Aorta (tissue), 5 donors: Measurements from ENCODE around the gene CELF2. TPM values are rescaled to one million over a fixed set of nuclear protein-coding genes. Genes with fewer than 3 reads are reported as not detected.

Source experiments
- ATAC-seq: fragments of 200-7000 bp; cut with Tn5 transposase; one replicate; pipeline ENCODE4 v1.9.1; 2022; ENCODE audit warnings: moderate library complexity; ENCODE audit not compliant: low FRiP score
- DNase-seq, 2 donors: peaks; one replicate each; pipeline ENCODE4 v3.0.0-alpha.2; 2020
- H3K27ac ChIP-seq, 2 donors: one replicate each; pipeline ENCODE4 v1.5.1; 2013; ENCODE audit warnings: low read length in 2 of 2, mild to moderate bottlenecking in 2 of 2, moderate library complexity in 2 of 2, control low read depth in 1 of 2, inconsistent platforms in 1 of 2, low read depth in 1 of 2
- H3K27me3 ChIP-seq, 2 donors: one replicate each; pipeline ENCODE4 v1.6.1; 2013; ENCODE audit warnings: control low read depth in 1 of 2, low read length in 1 of 2, mild to moderate bottlenecking in 1 of 2, moderate library complexity in 1 of 2; ENCODE audit not compliant: insufficient read depth in 2 of 2, control insufficient read depth in 1 of 2
- H3K36me3 ChIP-seq, 2 donors: one replicate each; pipeline ENCODE4 v1.6.1; 2013; ENCODE audit warnings: control low read depth in 1 of 2, low read length in 1 of 2, mild to moderate bottlenecking in 1 of 2; ENCODE audit not compliant: insufficient read depth in 2 of 2, control insufficient read depth in 1 of 2
- H3K4me1 ChIP-seq, 2 donors: one replicate each; pipeline ENCODE4 v1.6.1; 2013; ENCODE audit warnings: low read length in 2 of 2, control low read depth in 1 of 2, mild to moderate bottlenecking in 1 of 2, moderate library complexity in 1 of 2; ENCODE audit not compliant: insufficient read depth in 2 of 2, control insufficient read depth in 1 of 2
- H3K4me3 ChIP-seq, 2 donors: one replicate each; pipeline ENCODE4 v1.5.1; 2013; ENCODE audit warnings: low read length in 2 of 2, control low read depth in 1 of 2, mild to moderate bottlenecking in 1 of 2
- H3K9me3 ChIP-seq: one replicate; pipeline ENCODE4 v1.6.1; 2013; ENCODE audit warnings: mild to moderate bottlenecking, low read length; ENCODE audit not compliant: control insufficient read depth
- WGBS, 2 donors: extraction: QIAGEN DNeasy Blood & Tissue Kit; methylation state at CpG; one replicate each; pipeline ENCODE4 v1.1.7; 2013; 5-methylcytosine and 5-hydroxymethylcytosine counted together
- intact Hi-C, 2 donors: fragments of 100-400 bp; cut with DNase I; formaldehyde crosslinking; loops; one replicate each; pipeline versions ENCODE4 v1.14.2 to v1.15.0; 2022
- polyA plus RNA-seq, 2 donors: library from polyadenylated mRNA; stranded (reverse); fragments of 200-250 nt; gene quantifications; one replicate each; pipeline ENCODE4 v1.2.3, GENCODE V29; 2013
- total RNA-seq, 2 donors: library from RNA; stranded (reverse); fragmentation: NEBNext Ultra II Directional; extraction: Animal tissue kit (Norgen Biotek cat#: 25700); gene quantifications; one replicate each; pipeline ENCODE4 v1.2.1, GENCODE V29; 2021
- donor health status: healthy with polysubstance abuse.
- donor health status: Bipolar disorder and iron deficiency.
- donor health status: DM: no; HTN: no; CAD: no.
- donor health status: DM: no; HTN: no; CAD: no.
- donor health status: DM: yes; HTN: yes; CAD: no.

Gene CELF2
- total and polyA plus RNA-seq, 4 donors, result 10.9 to 55.4 (median 36.4) TPM

- intact Hi-C loops, result no loop called here
- H3K36me3 ChIP-seq, result no peaks in the 10 kb centered on the region
- no peak for ATAC-seq
- no peak for DNase-seq
- H3K4me3 ChIP-seq, result no peak overlapping the region
- 42 to 47% methylated on average over 3 of the region's 3 CpGs for WGBS, 2 donors
- H3K9me3 ChIP-seq, result no peaks in the 10 kb centered on the region
- H3K27ac ChIP-seq, result no peak overlapping the region
- no peaks in the 10 kb centered on the region for H3K27me3 ChIP-seq
- peaks cover 4 to 7% of the 10 kb centered on the region in 2 donors for H3K4me1 ChIP-seq
Measured at GRCh38 chr10:11096422-11096821, 78.8 kb downstream of the CELF2 start.

GRCh38 chr10:11097686-11098085 is 80.0 kb downstream of the CELF2 start:
- Histone ChIP-seq H3K4me3 (no peak overlapping the region), H3K27me3 (no peaks in the 10 kb centered on the region), H3K4me1 (peaks cover 4 to 6% of the 10 kb centered on the region in 2 donors), H3K27ac (no peak overlapping the region), H3K36me3 (no peaks in the 10 kb centered on the region), H3K9me3 (no peaks in the 10 kb centered on the region)
- WGBS, 2 donors, result 96 to 99% methylated on average over 3 of the region's 3 CpGs
- ATAC-seq, result no peak
- no peak for DNase-seq
- intact Hi-C loops, result no loop called here

- 41 to 42% methylated on average over 10 of the region's 10 CpGs for WGBS, 2 donors
Measured at GRCh38 chr10:11098666-11099065, 81.0 kb downstream of the CELF2 start.

GRCh38 chr10:11104772-11105675 is 87.4 kb downstream of the CELF2 start:
- ATAC-seq, result no peak
- Histone ChIP-seq H3K9me3 (no peaks in the 10 kb centered on the region), H3K27me3 (no peaks in the 10 kb centered on the region), H3K4me1 (peaks cover 0 to 4% of the 10 kb centered on the region in 2 donors), H3K36me3 (no peaks in the 10 kb centered on the region), H3K4me3 (no peak overlapping the region), H3K27ac (no peak overlapping the region)
- DNase-seq, result no peak
- intact Hi-C loops, result no loop called here
- WGBS, 2 donors, result 97% methylated on average over 9 of the region's 9 CpGs

More at GRCh38 chr10:11098666-11099065, 81.0 kb downstream of the CELF2 start:
- intact Hi-C loops, result no loop called here
- no peak for DNase-seq
- Histone ChIP-seq H3K27me3 (no peaks in the 10 kb centered on the region), H3K36me3 (no peaks in the 10 kb centered on the region), H3K4me3 (no peak overlapping the region), H3K9me3 (no peaks in the 10 kb centered on the region), H3K27ac (no peak overlapping the region), H3K4me1 (peaks cover 4% of the 10 kb centered on the region in 2 donors)
- ATAC-seq, result no peak

- no peaks in the 10 kb centered on the region for H3K9me3 ChIP-seq
- ATAC-seq (no peak), DNase-seq (no peak)
- no peak overlapping the region for H3K27ac ChIP-seq
- H3K36me3 ChIP-seq, result no peaks in the 10 kb centered on the region
- intact Hi-C loops, result no loop called here
- no peak overlapping the region for H3K4me3 ChIP-seq
- peaks cover 0 to 4% of the 10 kb centered on the region in 2 donors for H3K4me1 ChIP-seq
- 97% methylated on average over 2 of the region's 2 CpGs for WGBS, 2 donors
- H3K27me3 ChIP-seq, result no peaks in the 10 kb centered on the region
Measured at GRCh38 chr10:11105676-11106004, 88.0 kb downstream of the CELF2 start.

GRCh38 chr10:11106621-11107374 is 89.1 kb downstream of the CELF2 start:
- Histone ChIP-seq H3K4me3 (no peak overlapping the region), H3K27me3 (no peaks in the 10 kb centered on the region), H3K27ac (no peak overlapping the region), H3K36me3 (no peaks in the 10 kb centered on the region), H3K4me1 (peaks cover 0 to 2% of the 10 kb centered on the region in 2 donors), H3K9me3 (no peaks in the 10 kb centered on the region)
- DNase-seq (no peak), ATAC-seq (no peak)
- intact Hi-C loops, result no loop called here
- 97 to 98% methylated on average over 7 of the region's 7 CpGs for WGBS, 2 donors

GRCh38 chr10:11107948-11108347 is 90.3 kb downstream of the CELF2 start:
- H3K9me3 ChIP-seq, result no peaks in the 10 kb centered on the region
- H3K4me3 ChIP-seq, result no peak overlapping the region
- ATAC-seq (no peak), DNase-seq (no peak)
- H3K27ac ChIP-seq, result no peak overlapping the region
- no peaks in the 10 kb centered on the region for H3K36me3 ChIP-seq
- peaks cover 0 to 2% of the 10 kb centered on the region in 2 donors for H3K4me1 ChIP-seq
- intact Hi-C loops, result no loop called here
- H3K27me3 ChIP-seq, result no peaks in the 10 kb centered on the region

- no peaks in the 10 kb centered on the region for H3K36me3 ChIP-seq
- DNase-seq, result no peak
- no peaks in the 10 kb centered on the region for H3K27me3 ChIP-seq
- WGBS, 2 donors, result 93 to 95% methylated on average over 5 of the region's 5 CpGs
- no peaks in the 10 kb centered on the region for H3K9me3 ChIP-seq
- no peak overlapping the region for H3K4me3 ChIP-seq
- intact Hi-C loops, result no loop called here
- ATAC-seq, result no peak
- H3K4me1 ChIP-seq, result peaks cover 0 to 2% of the 10 kb centered on the region in 2 donors
- H3K27ac ChIP-seq, result no peak overlapping the region
Measured at GRCh38 chr10:11108356-11108755, 90.7 kb downstream of the CELF2 start.

- no peak overlapping the region for H3K4me3 ChIP-seq
- H3K9me3 ChIP-seq, result no peaks in the 10 kb centered on the region
- DNase-seq (no peak), ATAC-seq (no peak)
- intact Hi-C loops, result no loop called here
- H3K4me1 ChIP-seq, result peaks cover 0 to 2% of the 10 kb centered on the region in 2 donors
- WGBS, 2 donors, result 98% methylated on average over 6 of the region's 6 CpGs
- no peak overlapping the region for H3K27ac ChIP-seq
- H3K36me3 ChIP-seq, result no peaks in the 10 kb centered on the region
- H3K27me3 ChIP-seq, result no peaks in the 10 kb centered on the region
Measured at GRCh38 chr10:11109590-11109989, 91.9 kb downstream of the CELF2 start.
